ENCODE data around the gene CITED1.

The CITED1 gene

DNA sequence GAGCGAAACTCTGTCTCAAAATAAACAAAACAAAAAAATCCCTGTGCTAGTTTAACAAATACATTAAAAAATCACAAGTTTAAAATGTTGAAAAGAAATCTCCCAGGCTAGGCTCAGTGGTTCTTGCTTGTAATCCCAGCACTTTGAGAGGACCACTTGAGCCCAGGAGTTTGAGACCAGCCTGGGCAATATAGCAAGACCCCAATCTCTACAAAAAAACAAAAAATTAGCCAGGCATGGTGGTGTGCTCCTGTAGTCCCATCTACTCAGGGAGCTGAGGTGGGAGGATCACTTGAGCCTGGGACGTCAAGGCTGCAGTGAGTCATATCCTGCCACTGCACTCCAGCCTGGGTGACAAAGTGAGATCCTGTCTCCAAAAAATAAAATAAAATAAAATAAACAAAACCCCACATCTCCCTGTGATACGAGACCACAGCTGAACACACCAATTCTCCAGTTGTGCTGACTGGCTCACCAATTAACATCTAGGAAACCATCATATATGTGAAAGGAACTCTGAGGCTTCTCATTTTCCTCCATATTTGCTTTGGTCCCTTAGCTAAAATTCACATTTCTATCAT lies 36.0 kb downstream of the CITED1 start:
- DNase-seq: no peak

DNA sequence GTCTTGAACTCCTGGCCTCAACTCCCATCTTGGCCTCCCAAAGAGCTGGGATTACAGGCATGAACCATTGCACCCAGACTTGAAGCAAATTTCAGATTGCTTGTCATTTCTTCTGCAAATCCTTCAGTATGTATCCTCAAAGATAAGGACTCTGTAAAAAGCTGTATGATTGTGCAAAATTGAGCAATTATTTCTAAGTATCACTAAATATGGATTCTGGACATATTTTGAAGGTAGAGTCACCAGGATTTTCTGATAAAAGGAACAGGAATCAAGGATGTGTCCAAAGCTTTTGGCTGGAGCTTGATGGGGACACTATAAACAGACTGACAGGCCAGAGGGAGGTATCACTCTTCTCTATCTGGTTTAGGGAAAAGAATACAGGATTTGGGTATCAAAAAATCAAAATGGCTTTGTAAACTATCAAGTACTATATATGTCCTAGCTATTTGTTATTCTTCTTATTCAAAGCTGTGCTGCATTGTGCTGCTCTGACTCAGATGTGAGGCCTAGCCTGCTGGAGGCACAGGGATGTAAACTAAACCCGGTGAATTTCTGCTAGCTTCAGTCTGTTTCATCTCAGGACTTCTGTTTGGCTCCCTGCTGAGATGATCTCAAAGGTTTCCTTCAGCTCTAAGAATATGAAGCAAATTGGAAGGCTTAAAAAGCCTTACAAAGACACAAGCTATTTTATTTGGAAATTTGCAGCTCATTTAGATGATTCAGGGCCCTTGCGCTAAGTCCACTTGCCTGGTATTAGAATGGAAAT lies 36.9 kb downstream of the CITED1 start:
- DNase-seq: no peak

DNA sequence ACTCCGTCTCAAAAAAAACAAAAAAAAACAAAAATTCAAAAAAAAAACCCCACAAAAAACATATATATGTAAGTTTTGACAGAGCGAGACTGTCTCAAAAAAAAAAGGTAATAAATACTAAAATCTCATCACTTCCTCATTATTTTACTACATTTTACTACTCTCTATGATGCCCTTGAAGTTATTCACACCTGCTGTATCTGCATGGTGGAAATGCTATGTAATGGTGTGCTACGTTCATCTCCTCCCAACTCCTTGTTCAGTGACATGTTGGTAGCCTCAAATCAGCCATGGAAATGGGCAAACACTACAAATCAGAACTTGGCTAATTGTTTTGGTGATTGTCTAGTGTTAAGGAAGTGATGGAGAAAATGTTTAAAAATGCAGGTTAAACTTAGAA lies 40.5 kb downstream of the CITED1 start:
- no peak for DNase-seq

DNA sequence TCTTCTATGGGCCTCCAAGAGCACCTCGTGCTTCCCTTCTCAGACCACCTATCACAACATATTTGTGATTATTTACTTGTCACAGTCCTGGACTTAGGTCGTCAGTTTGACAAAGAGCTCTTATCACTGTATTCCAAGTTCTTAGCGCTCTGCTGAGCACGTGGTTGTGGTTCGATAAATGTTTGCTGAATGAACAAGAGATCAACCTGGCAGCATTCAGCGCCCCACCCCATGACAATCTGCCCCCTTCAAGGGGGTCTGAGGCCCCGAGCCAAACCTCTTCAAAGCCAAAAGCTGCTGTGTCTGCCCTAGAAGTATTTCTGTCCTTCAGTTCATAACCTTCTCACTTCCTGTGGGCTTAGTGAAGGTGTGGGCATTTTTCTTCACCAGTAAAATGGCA lies 43.6 kb downstream of the CITED1 start:
- DNase-seq: no peak

DNA sequence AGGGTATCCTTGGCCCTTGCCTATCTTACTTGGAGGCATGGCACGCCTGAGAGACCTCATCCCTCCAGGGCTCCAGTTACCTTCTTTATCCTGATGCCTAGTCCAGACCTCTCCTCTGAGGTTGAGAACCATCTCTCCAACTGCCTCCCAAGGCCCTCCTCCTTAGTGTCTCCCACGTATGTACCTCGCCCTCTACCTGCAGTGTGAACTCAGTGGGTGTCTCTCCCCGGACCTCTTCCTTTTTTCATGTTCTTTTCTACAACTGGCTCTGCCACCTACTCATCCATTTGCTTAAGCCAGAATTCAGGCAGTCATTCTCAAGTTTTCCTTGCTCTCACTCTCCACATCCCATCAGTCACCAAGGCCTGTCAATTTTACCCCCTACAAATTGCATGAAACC lies 45.3 kb downstream of the CITED1 start:
- no peak for DNase-seq

DNA sequence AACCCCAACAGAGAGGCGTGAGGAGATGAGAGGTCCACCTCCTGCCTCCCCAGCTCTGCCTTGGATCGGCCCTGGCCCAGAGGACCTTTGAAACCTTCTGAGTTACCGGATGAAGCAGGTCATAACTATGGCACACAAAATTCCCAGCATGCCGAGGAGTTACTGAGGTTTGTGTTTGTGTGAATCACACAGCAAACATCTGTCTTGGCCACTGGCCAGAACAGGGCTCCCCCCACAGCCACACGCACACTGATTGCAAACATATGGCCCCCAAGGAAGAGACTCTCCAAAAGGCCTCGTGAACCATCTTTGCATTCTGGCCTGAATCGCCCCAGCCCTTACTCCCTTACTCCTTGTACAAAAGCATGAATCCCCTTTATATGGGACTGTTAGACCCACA lies 47.5 kb downstream of the CITED1 start:
- no peak for DNase-seq

DNA sequence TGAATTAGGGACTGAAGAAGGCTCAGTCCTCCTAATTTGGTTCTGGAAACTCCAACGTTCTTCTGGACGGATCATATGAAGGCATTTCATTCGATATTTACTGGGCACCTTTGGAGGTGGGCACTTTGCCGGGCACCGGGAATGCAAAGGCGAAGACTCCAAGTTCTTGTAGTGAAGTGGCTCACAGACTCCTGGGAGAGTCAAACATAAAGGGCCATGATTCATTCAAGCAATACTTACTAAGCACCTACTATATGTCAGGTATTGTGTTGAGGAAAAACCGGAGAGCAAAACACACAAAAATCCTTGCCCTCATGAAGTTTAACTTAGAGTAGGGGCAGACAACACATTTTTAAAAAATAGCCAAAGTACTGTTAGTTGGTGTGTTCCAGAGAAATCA lies 49.9 kb downstream of the CITED1 start:
- no peak for DNase-seq

DNA sequence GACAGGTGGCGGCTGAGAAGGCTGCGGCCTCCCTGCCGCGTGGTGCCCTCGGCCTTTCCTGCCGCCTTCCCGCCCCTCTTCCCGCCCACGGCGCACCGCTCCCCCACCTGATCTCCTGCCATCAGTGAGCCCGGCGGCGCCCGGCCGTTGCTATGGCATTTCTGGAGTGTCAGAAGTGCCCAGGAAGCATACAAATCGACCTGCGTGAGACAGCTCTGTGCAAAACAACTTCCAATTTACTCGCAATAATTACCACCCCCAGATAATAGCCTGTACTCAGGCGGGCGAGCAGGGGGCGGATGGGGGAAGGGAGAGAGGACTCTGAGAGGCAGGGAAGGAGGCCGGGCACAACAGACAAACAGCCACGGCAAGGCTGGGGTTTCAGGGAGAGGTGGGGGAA lies 50.3 kb downstream of the CITED1 start:
- peak in 1 of 2 donors; percentile 17 for DNase-seq

DNA sequence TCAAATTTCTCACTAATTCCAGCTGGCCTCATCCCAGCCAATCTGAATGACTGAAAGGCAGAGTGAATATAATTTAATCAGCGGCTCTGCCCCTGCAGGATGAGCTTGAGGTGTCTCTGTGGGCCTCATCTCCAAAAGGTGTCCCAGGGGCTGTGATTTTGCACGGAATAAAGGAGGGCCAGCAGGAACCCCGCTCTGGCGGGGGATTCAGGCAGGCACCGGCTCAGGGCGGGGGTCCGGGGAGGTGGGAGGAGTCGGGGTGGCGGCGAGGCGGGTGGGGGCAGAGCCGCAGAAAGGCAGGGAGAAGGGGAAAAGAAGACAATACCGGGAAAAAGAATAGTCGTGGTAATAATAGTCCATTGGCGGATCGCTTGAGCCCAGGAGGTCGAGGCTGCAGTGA lies 50.9 kb downstream of the CITED1 start:
- no peak for DNase-seq

DNA sequence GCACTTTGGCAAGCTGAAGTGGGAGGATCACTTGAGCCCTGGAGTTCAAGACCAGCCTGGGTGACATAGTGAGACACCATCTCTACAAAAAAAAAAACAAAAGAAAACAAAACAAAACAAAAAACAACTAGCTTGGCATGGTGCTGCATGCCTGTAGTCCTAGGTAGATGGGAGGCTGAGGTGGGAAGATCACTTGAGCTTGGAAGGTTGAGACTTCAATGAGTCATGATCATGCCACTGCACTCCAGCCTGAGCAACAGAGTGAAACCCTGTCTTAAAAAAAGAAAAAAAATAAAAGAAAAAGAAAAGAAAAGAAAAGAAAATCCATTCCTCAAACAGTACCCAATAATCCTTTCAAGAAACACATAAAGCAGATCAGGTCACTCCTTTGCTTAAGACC lies 52.0 kb downstream of the CITED1 start:
- DNase-seq: no peak

Measured in hippocampal formation (tissue), 2 donors.